HEK293 (cell line): Measurements from ENCODE around the gene HRCT1.

Experiments used
- CTCF ChIP-seq: fragments of 450-650 bp; formaldehyde crosslinking; IDR thresholded peaks from 2 replicates; pipeline ENCODE4 v1.5.1; 2016; ENCODE audit warnings: missing biosample characterization, missing genetic modification characterization
- HOXA7 ChIP-seq: sonication (generic); formaldehyde crosslinking; IDR thresholded peaks from 2 replicates; pipeline ENCODE4 v1.8.1; 2022; ENCODE audit warnings: missing genetic modification reagents, borderline replicate concordance
- KLF9 ChIP-seq: fragments of 450-650 bp; formaldehyde crosslinking; IDR thresholded peaks from 2 replicates; pipeline ENCODE4 v1.5.1; 2016; ENCODE audit warnings: missing biosample characterization, missing genetic modification characterization, low read depth
- PBX3 ChIP-seq: sonication (generic); formaldehyde crosslinking; IDR thresholded peaks from 2 replicates; pipeline ENCODE4 v1.8.1; 2022; ENCODE audit warnings: mild to moderate bottlenecking, moderate library complexity, missing genetic modification reagents
- ZFP3 ChIP-seq: fragments of 450-650 bp; formaldehyde crosslinking; IDR thresholded peaks from 2 replicates; pipeline ENCODE4 v1.5.1; 2016; ENCODE audit warnings: low read depth, missing biosample characterization, missing genetic modification characterization
- ZNF114 ChIP-seq: fragments of 450-650 bp; formaldehyde crosslinking; IDR thresholded peaks from 2 replicates; pipeline ENCODE4 v1.5.0; 2017; ENCODE audit warnings: missing biosample characterization, missing genetic modification characterization
- ZNF24 ChIP-seq: fragments of 450-650 bp; formaldehyde crosslinking; IDR thresholded peaks from 2 replicates; pipeline ENCODE4 v1.5.1; 2016; ENCODE audit warnings: missing biosample characterization, missing genetic modification characterization
- ZNF274 ChIP-seq, 2 experiments: fragments of 200-500 bp in 1 of 2; fragments of 450-650 bp in 1 of 2; sonication (Bioruptor generic) in 1 of 2; formaldehyde crosslinking in 1 of 2; IDR thresholded peaks; 2 replicates each; pipeline versions ENCODE4 v1.5.1 to v1.6.1; 2014 to 2016; ENCODE audit warnings: borderline replicate concordance in 1 of 2, inconsistent platforms in 1 of 2, low read length in 1 of 2, missing biosample characterization in 1 of 2, missing genetic modification characterization in 1 of 2
- ZNF350 ChIP-seq: fragments of 450-650 bp; formaldehyde crosslinking; IDR thresholded peaks from 2 replicates; pipeline ENCODE4 v1.5.0; 2017; ENCODE audit warnings: missing biosample characterization, mild to moderate bottlenecking, missing genetic modification characterization
- ZNF362 ChIP-seq: fragments of 450-650 bp; formaldehyde crosslinking; IDR thresholded peaks from 2 replicates; pipeline ENCODE4 v1.5.1; 2016; ENCODE audit warnings: missing biosample characterization, missing genetic modification characterization
- ZNF639 ChIP-seq: fragments of 450-650 bp; formaldehyde crosslinking; IDR thresholded peaks from 2 replicates; pipeline ENCODE4 v1.5.1; 2016; ENCODE audit warnings: missing biosample characterization, missing genetic modification characterization
- ZNF785 ChIP-seq: fragments of 450-650 bp; formaldehyde crosslinking; IDR thresholded peaks from 2 replicates; pipeline ENCODE4 v1.5.1; 2016; ENCODE audit warnings: missing biosample characterization, missing genetic modification characterization
- ZSCAN30 ChIP-seq: fragments of 450-650 bp; IDR thresholded peaks from 2 replicates; pipeline ENCODE4 v1.5.1; 2018; ENCODE audit warnings: missing biosample characterization, mild to moderate bottlenecking, missing genetic modification characterization, moderate library complexity
- ZSCAN4 ChIP-seq: fragments of 450-650 bp; formaldehyde crosslinking; IDR thresholded peaks from 2 replicates; pipeline ENCODE4 v1.5.1; 2017; ENCODE audit warnings: missing biosample characterization, missing genetic modification characterization

- TF ChIP-seq ZNF274 (IDR thresholded peaks at IDR 0.05; ENCODE audit: low read length) (no peak), ZNF274 (tag by site-specific recombination; IDR thresholded peaks at IDR 0.05; ENCODE audit: borderline replicate concordance) (no peak), CTCF (tag by site-specific recombination) (no peak), KLF9 (tag by site-specific recombination) (no peak), HOXA7 (CRISPR knock-in tag) (no peak), ZNF24 (tag by site-specific recombination) (no peak), ZNF785 (tag by site-specific recombination) (no peak), PBX3 (CRISPR knock-in tag) (no peak), ZSCAN30 (tag by site-specific recombination) (no peak), ZSCAN4 (tag by site-specific recombination) (no peak), ZNF114 (no peak), ZNF350 (tag by site-specific recombination) (no peak), ZNF362 (tag by site-specific recombination) (no peak), ZNF639 (tag by site-specific recombination) (no peak), ZFP3 (no peak)
Measured at GRCh38 chr9:35923598-35923926, 17.6 kb downstream of the HRCT1 start.
